ENCODE data around the gene CELF5.

DNA sequence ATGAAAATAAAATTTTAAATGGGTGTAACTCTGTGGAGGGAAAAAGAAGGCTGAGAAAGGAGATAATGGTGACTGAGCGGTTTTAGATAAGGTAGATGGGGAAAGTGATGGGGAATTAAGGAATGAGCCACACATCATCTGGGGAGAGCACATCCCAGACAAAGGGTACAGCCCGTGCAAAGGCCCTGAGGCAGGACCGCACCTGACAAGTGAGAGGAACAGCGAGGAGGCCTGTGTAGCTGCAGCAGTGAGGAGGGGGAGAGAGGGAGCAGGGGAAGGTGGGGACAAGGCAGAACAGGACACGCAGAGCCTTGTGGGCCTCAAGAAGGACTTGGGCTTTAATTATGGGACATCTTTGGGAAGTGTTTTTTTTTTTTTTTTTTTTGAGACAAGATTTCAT is 1.8 kb upstream of the CELF5 start:
- TF ChIP-seq CTCF (IDR thresholded peaks at IDR 0.05) (no peak), EZH2 (IDR thresholded peaks at IDR 0.05; ENCODE audit: borderline replicate concordance, insufficient read depth, low read depth, low read length, poor library complexity, severe bottlenecking) (no peak)

All from B cell (primary cell).